ENCODE data around the gene POU3F3.

POU3F3 gene

GRCh38 chr2:104872866-104873688 is 19.2 kb downstream of the POU3F3 start:
- Histone ChIP-seq H3K4me3 (ENCODE audit: low read length, poor library complexity, severe bottlenecking) (peak overlapping the region; percentile 77), H4K20me1 (ENCODE audit: insufficient read depth, low read length, poor library complexity, severe bottlenecking) (no peaks in the 10 kb centered on the region), H3K36me3 (ENCODE audit: insufficient read depth, low read length) (no peaks in the 10 kb centered on the region), H3K79me2 (ENCODE audit: insufficient read depth, low read length) (no peaks in the 10 kb centered on the region), H3F3A (ENCODE audit: low read depth) (no peaks in the 10 kb centered on the region), H3K27me3 (ENCODE audit: insufficient read depth, low read length, poor library complexity, severe bottlenecking) (peaks cover 10% of the 10 kb centered on the region), H3K9me2 (replicated peaks; ENCODE audit: low read depth, low read length) (no peaks in the 10 kb centered on the region), H2AFZ (ENCODE audit: low read length) (peak overlapping the region; percentile 95), H3K4me1 (ENCODE audit: insufficient read depth, low read length, poor library complexity, severe bottlenecking) (peaks cover 8% of the 10 kb centered on the region), H3K9me3 (ENCODE audit: insufficient read depth, low read depth, low read length) (no peaks in the 10 kb centered on the region), H3K9ac (ENCODE audit: low read depth, low read length, poor library complexity, severe bottlenecking) (peak overlapping the region; percentile 80), H3K4me2 (ENCODE audit: low read depth, low read length, poor library complexity, severe bottlenecking) (peak overlapping the region; percentile 97)
- TF ChIP-seq CTCF (conservative IDR thresholded peaks at IDR 0.05; ENCODE audit: low read length) (peak; percentile 84), EZH2phosphoT487 (IDR thresholded peaks at IDR 0.05; ENCODE audit: borderline replicate concordance) (no peak)

GRCh38 chr2:104873689-104874054 is 19.8 kb downstream of the POU3F3 start:
- H3K27me3 ChIP-seq (ENCODE audit: insufficient read depth, low read length, poor library complexity, severe bottlenecking): peaks cover 10% of the 10 kb centered on the region
- no peaks in the 10 kb centered on the region for H3K36me3 ChIP-seq (ENCODE audit: insufficient read depth, low read length)
- peak overlapping the region; percentile 95; the same call in 1 of the 2 replicates for H2AFZ ChIP-seq (ENCODE audit: low read length)
- H3K9me3 ChIP-seq (ENCODE audit: insufficient read depth, low read depth, low read length): no peaks in the 10 kb centered on the region
- H3K4me3 ChIP-seq (ENCODE audit: low read length, poor library complexity, severe bottlenecking): peak overlapping the region; percentile 77
- no peaks in the 10 kb centered on the region for H3F3A ChIP-seq (ENCODE audit: low read depth)
- no peaks in the 10 kb centered on the region for H3K79me2 ChIP-seq (ENCODE audit: insufficient read depth, low read length)
- H3K4me2 ChIP-seq (ENCODE audit: low read depth, low read length, poor library complexity, severe bottlenecking): peak overlapping the region; percentile 97
- no peak overlapping the region for H3K9ac ChIP-seq (ENCODE audit: low read depth, low read length, poor library complexity, severe bottlenecking)
- no peak for TF ChIP-seq CTCF (conservative IDR thresholded peaks at IDR 0.05; ENCODE audit: low read length)
- no peak for TF ChIP-seq EZH2phosphoT487 (IDR thresholded peaks at IDR 0.05; ENCODE audit: borderline replicate concordance)
- no peaks in the 10 kb centered on the region for H4K20me1 ChIP-seq (ENCODE audit: insufficient read depth, low read length, poor library complexity, severe bottlenecking)
- peaks cover 8% of the 10 kb centered on the region for H3K4me1 ChIP-seq (ENCODE audit: insufficient read depth, low read length, poor library complexity, severe bottlenecking)
- H3K9me2 ChIP-seq (replicated peaks; ENCODE audit: low read depth, low read length): no peaks in the 10 kb centered on the region

DNA sequence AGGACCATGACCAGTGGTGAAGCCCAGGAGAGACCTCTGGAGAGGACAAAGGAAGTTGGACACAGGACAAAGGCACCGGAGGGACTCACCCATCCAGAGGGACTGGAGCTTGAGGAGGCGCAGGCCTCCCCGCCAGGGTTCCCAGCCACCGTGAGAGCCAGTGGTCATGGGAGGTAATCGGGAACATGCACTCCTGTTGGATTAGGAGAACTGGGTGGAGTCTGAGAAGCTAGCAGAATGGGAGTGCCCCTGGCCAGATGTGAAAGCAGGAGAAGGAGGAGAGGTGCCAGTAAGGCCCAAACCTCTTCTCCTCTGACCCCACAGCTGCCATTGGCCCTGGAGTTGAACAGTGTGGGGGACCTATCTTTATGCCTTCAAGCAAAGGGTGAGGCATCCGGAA is 20.3 kb downstream of the POU3F3 start:
- TF ChIP-seq CTCF (conservative IDR thresholded peaks at IDR 0.05; ENCODE audit: low read length) (no peak), EZH2phosphoT487 (IDR thresholded peaks at IDR 0.05; ENCODE audit: borderline replicate concordance) (no peak)
- no peak overlapping the region for H3K4me2 ChIP-seq (ENCODE audit: low read depth, low read length, poor library complexity, severe bottlenecking)
- H3F3A ChIP-seq (ENCODE audit: low read depth): no peaks in the 10 kb centered on the region
- peaks cover 10% of the 10 kb centered on the region for H3K27me3 ChIP-seq (ENCODE audit: insufficient read depth, low read length, poor library complexity, severe bottlenecking)
- H3K9me3 ChIP-seq (ENCODE audit: insufficient read depth, low read depth, low read length): no peaks in the 10 kb centered on the region
- no peak overlapping the region for H3K4me3 ChIP-seq (ENCODE audit: low read length, poor library complexity, severe bottlenecking)
- H3K79me2 ChIP-seq (ENCODE audit: insufficient read depth, low read length): no peaks in the 10 kb centered on the region
- peaks cover 8% of the 10 kb centered on the region for H3K4me1 ChIP-seq (ENCODE audit: insufficient read depth, low read length, poor library complexity, severe bottlenecking)
- H3K9ac ChIP-seq (ENCODE audit: low read depth, low read length, poor library complexity, severe bottlenecking): no peak overlapping the region
- H3K9me2 ChIP-seq (replicated peaks; ENCODE audit: low read depth, low read length): no peaks in the 10 kb centered on the region
- no peaks in the 10 kb centered on the region for H4K20me1 ChIP-seq (ENCODE audit: insufficient read depth, low read length, poor library complexity, severe bottlenecking)
- H3K36me3 ChIP-seq (ENCODE audit: insufficient read depth, low read length): no peaks in the 10 kb centered on the region
- no peak overlapping the region for H2AFZ ChIP-seq (ENCODE audit: low read length)
